SKM-1 treated with dmso at 0.1 percent for 144 hours (cell line): ENCODE data around the gene LCN12.

ENCODE experiments used
- DNase-seq: peaks from one replicate; lab custom pipeline; 2025; ENCODE audit not compliant: unreplicated experiment; lab: John Stamatoyannopoulos, UW

The LCN12 gene

GRCh38 chr9:136926749-136927148 lies 25.3 kb upstream of the LCN12 start:
- no peak for DNase-seq

GRCh38 chr9:136927343-136928271 lies 24.5 kb upstream of the LCN12 start:
- DNase-seq = no peak

- DNase-seq = peak; percentile 26
Observed at GRCh38 chr9:136928591-136928990, 23.5 kb upstream of the LCN12 start.

GRCh38 chr9:136930014-136930413 lies 22.1 kb upstream of the LCN12 start:
- no peak for DNase-seq

GRCh38 chr9:136931611-136932130 lies 20.4 kb upstream of the LCN12 start:
- DNase-seq = no peak

- no peak for DNase-seq
Observed at GRCh38 chr9:136934277-136934676, 17.8 kb upstream of the LCN12 start.

GRCh38 chr9:136935651-136936050 lies 16.4 kb upstream of the LCN12 start:
- peak; percentile 8 for DNase-seq

- DNase-seq = no peak
Observed at GRCh38 chr9:136936645-136937170, 15.4 kb upstream of the LCN12 start.

- no peak for DNase-seq
Observed at GRCh38 chr9:136937186-136938001, 14.7 kb upstream of the LCN12 start.

- no peak for DNase-seq
Observed at GRCh38 chr9:136939431-136939995, 12.6 kb upstream of the LCN12 start.

- no peak for DNase-seq
Observed at GRCh38 chr9:136939996-136940525, 12.0 kb upstream of the LCN12 start.

GRCh38 chr9:136940526-136941230 lies 11.4 kb upstream of the LCN12 start:
- no peak for DNase-seq

GRCh38 chr9:136941231-136942111 lies 10.6 kb upstream of the LCN12 start:
- DNase-seq = no peak

- no peak for DNase-seq
Observed at GRCh38 chr9:136942112-136942880, 9.8 kb upstream of the LCN12 start.

- DNase-seq = no peak
Observed at GRCh38 chr9:136942881-136943230, 9.2 kb upstream of the LCN12 start.

GRCh38 chr9:136943291-136944211 lies 8.5 kb upstream of the LCN12 start:
- DNase-seq = no peak

GRCh38 chr9:136944212-136944518 lies 7.9 kb upstream of the LCN12 start:
- DNase-seq = peak; percentile 53
